NCI-H2107 treated with DMSO at 0.1 percent for 48 hours (cell line): ENCODE measurements around the gene LTA.
"Not testable (repeated sequence)": the region's sequence is repeated elsewhere in the genome, so short reads cannot be mapped to it uniquely, and the experiment has no call there.

Experiments used
- DNase-seq: peaks from one replicate; lab custom pipeline; 2025; ENCODE audit not compliant: unreplicated experiment; lab: John Stamatoyannopoulos, UW

LTA gene

GRCh38 chr6:31541658-31542521 is 30.2 kb upstream of the LTA start, which contains the start of gene DDX39B:
Gene DDX39B, minus strand, starts transcription at chr6:31542003. Its CDS starts 1,471 bp downstream, at chr6:31540532.
- peak; percentile 91 for DNase-seq

DNA sequence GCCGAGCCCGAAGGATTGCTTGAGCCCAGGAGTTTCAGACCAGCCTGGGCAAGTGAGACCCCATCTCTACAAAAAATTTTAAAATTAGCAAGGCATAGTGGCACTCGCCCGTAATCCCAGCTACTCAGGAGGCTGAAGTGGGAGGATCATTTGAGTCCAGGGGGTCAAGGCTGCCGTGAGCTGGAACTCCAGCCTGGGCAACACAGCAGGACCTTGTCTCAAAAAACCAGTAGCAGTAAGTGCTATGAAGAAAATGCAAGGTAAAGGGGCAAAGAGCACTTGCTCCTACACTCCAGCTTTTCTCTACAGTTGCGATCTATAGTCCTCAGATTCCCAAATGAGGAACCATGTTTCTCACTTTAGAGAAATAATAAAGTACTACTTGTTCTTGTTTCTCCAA is 28.4 kb upstream of the LTA start:
- DNase-seq = no peak

DNA sequence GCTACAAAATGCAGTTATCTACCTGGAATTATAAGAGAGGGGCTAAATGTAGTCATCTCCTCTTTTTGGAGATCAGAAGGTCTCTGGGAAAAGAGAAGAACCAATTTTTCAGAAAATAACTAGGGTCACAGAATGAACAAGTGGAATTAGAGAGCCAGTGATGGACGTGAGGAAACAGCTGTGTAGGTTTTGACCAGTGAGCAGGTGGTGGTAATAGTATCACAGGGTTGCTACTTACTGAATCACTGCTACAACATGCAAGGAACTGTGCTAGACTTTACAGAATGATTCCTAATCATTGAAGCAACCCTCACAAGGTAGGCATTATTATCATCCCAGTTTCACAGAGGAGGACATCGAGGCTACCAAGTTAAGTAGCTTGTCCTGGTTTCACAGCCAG is 27.4 kb upstream of the LTA start:
- DNase-seq = no peak

DNA sequence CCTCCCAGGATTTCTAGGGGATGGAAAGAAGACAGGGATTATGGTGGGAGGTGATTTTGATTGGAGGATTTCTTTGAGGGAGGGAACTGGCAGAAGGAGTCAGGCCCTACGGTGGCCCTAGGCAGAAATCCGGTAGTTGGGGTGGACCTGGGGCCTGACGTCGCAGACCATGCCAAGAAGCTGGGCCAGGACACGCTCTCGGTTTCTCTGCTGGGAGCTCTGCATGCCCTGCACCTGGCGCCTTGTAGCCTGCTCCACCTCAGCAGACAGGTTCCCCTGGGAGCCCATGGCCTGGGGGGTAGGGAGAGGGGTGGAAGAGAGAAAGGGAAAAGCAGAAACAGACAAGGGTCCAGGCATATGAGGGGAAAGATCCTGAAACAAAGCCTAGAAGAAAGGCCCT is 26.8 kb upstream of the LTA start:
- DNase-seq = no peak

DNA sequence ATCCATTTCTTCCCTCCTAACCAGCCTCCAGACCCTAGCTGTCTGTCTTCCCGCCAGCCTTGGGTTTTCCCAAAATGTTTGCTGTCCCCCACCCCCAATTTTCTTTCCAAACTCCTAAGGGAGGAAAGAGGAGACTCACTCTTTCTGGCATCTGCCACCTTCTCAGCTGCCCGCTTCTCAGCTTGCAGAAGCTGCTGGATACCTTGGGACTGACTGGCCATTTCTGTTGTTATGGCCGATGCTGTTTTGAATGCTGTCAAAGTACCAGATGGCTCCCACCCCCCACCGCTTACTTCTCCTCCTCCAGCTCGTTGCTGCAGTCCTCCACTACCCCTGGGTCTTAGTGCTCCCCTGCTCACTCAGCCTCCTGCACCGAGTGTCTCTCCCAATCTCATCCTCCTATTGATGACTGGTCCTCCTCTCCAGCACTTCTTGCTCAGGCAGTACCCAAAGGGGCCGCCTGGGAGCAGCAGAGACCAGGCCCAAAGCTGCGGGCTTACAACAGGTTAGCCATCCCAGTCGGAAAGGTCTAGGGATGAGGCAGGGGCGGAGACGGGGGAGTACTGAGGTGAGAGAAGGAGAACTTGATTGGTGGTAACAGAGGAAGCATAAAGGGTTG is 25.6 kb upstream of the LTA start, which contains the start of gene ATP6V1G2:
Gene ATP6V1G2 (minus strand): TSS at position 270 of the 619 bp plus-strand sequence. CDS start 49 bp downstream, at position 221.
- DNase-seq = peak; percentile 85

DNA sequence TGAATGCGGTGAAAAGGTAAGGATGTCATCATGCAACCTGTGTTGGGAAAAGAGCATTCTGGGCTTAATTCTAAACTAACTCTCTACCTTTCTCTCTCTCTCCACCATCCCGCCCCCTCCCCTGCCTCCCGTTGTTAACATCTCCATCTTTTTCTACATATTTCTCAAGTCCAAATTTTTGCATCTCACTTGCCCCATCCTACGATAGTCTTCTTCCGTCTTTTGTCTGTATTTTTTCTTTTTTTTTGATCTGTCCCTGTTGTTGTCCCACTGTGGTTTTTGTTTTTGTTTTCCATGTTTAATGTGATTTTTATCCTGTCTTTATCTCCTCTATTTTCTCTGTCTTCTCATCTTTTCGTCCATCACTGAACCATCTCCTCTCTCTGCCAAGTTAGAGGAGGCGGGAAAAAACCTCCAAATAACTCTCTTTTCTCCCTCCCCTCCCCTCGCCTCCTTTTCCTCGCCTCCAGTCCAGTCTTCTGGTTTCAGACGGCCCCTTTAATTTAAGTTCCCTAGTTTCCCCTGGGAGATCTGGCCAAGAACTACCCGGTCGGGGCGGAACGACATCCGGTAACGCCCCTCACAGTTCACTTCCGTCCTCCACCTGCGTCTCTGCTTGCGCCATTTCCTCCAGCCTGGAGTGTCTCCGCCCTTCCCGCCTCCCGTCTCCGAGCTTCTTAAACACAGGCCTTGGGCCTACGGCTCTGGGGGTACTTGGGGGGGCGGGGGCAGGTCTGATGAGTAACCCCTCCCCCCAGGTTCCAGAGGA is 24.9 kb upstream of the LTA start, which contains the start of gene NFKBIL1:
Gene NFKBIL1 (plus strand): TSS at position 651 of the 769 bp plus-strand sequence. CDS start 87 bp downstream, at position 738.
- DNase-seq = peak; percentile 80

DNA sequence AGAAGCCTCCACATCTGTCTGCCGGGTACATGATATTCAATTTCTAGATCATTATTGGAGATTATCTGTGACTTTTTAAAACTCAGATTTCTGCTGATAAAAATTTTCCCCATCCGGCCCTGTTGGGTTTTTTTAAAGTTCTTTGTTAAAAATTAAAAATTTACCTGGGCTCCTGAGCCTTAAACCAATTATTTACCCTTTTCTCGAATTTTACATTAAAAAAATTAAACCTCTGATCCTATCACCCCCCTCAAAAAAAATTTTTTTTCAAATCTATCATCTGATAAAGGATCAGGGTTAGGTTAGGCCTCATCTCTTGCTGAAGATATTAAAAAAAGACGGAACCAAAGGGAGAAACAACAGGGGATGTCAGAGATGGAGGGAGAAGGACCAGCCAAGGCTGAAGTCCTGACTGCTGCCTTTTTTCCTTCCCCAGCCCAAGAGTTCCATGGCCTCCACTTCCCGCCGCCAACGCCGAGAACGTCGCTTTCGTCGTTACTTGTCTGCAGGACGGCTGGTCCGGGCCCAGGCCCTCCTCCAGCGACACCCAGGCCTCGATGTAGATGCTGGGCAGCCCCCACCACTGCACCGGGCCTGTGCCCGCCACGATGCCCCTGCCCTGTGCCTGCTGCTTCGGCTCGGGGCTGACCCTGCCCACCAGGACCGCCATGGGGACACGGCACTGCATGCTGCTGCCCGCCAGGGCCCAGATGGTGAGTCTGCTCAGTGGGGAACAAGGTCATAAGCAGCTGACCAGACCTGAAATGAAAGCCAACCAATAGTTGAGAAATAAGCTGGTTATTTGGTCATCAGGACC is 24.2 kb upstream of the LTA start:
- no peak for DNase-seq

DNA sequence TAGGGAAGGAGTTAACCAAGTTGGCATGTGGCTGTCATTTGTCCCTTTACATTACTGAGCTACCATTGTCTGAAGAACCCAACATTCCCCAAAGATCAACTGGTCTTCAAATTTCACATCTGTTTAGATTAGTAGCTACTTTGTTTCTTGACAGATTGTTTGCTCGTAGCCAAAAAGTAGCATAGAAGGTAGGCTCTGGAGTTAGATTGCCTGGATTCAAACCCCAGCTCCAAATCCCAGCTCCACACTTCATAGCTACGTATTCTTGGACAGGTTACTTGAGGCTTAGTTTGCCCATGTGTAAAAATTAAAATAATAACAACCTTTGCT is 23.6 kb upstream of the LTA start:
- DNase-seq = no peak

DNA sequence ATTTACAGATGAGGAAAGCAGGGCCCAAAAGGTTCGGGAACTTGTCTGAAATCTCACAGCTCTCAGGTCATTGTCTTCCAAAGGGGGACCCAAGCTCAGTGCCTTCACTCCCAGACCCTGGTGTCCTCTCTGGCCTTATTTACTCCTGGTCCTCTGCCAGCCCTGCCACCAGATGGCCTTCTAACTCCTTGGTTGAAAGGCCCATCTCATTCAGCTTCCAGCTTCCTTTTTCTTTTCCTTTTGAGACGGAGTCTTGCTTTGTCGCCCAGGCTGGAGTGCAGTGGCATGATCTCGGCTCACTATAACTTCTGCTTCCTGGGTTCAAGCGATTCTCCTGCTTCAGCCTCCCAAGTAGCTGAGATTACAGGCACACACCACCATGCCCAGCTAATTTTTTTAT is 20.7 kb upstream of the LTA start:
- DNase-seq = not testable (repeated sequence)

GRCh38 chr6:31556307-31556706 is 15.8 kb upstream of the LTA start:
- no peak for DNase-seq

DNA sequence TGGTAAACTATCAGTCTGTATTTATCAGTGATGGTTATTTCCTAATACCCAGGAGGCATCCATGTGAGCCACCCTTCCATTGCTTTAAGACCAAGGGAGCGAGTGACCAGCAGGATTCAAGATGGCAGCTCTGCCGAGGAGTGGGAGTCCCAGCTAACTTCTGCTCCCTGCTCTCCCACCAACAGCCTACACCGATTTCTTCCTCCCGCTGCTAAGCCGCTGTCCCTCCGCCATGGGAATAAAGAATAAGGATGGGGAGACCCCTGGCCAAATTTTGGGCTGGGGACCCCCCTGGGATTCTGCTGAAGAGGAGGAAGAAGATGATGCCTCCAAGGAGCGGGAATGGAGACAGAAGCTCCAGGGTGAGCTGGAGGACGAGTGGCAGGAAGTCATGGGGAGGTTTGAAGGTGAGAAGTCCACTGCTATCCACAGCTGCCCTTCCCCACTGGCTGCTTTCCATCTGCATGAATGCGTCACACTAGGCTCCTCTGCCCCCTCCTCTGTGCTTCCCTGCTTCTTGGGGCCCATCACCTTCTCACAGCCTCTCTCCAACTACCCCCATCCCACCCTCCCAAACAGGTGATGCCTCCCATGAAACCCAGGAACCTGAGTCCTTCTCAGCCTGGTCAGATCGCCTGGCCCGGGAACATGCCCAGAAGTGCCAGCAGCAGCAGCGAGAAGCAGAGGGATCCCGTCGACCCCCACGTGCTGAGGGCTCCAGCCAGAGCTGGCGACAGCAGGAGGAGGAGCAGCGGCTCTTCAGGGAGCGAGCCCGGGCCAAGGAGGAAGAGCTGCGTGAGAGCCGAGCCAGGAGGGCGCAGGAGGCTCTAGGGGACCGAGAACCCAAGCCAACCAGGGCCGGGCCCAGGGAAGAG is 14.4 kb upstream of the LTA start:
- DNase-seq = no peak

DNA sequence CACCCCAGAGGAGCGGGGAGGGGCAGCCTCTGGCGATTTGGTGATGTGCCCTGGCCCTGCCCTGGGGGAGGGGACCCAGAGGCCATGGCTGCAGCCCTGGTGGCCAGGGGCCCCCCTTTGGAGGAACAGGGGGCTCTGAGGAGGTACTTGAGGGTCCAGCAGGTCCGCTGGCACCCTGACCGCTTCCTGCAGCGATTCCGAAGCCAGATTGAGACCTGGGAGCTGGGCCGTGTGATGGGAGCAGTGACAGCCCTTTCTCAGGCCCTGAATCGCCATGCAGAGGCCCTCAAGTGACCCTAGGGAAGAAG is 13.8 kb upstream of the LTA start:
- DNase-seq = no peak

GRCh38 chr6:31558631-31559500 is 13.2 kb upstream of the LTA start:
- DNase-seq = no peak

DNA sequence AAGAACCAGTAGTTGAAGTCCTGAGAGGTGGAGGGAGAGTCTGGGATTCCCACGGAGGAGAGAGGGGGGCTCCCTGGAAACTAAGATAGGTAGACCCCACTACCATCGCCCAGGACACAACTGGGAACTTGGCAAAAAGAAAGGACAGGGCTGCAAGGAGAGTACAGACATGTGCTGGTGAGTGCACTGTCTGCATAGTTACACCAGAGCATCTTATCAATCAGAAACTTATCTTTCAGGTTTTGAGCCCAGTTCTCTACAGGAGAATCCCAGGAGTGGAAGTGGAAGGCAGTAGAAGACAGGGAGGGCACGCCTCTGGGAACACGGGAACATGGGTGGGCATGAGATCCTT is 12.5 kb upstream of the LTA start:
- no peak for DNase-seq

DNA sequence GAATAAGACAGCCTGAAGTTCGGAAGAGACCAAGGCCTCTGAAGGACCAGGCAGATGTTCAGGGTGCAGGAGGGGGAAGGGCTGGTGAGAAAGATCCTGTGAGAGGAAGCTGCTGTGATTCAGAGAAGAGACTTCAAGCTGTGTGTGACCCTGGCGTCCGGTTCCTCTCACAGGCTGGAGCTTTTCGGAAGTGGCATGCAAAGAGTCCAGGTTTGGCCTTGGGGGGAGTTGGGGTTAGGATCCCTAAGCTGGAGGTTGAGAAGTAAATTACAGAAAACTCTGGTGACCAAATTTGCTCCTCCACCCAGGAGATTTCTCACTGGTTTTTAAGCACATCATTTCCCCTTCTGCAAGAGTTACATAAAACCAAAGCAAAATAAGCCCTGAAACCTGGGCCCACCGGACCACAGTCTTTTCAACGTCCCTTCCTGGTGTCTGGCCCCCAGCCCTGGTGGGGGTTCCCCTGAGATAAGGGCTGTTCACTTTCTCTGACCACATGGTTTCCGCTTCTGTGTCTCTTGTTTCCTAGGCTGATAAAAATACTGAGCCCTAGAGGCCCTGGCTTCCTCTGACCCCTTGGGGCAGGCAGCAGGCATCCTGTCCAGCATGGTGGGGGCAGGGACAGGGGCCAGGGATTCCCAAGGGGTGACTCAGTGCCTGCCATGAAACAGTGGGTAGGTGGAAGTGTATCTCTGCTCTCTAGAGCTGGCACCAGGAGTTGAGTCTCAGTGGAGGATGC is 12.0 kb upstream of the LTA start:
- no peak for DNase-seq

DNA sequence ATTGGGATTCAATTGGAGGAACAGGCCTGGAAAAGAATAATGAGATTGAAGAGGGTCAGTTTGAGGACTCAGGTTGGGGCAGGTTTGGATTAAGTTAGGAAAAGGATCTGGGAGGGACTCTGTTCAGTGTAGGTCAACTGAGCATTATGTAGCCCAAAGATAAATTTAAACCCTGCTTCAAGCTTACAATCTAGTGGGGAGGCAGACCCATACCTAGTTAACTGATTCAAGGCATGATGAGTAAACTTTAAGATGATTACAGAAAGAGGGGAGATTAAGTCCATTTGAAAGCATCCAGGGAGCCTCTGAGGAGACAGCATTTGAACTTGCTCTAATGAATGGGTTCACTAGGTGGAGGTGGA is 11.4 kb upstream of the LTA start:
- no peak for DNase-seq

DNA sequence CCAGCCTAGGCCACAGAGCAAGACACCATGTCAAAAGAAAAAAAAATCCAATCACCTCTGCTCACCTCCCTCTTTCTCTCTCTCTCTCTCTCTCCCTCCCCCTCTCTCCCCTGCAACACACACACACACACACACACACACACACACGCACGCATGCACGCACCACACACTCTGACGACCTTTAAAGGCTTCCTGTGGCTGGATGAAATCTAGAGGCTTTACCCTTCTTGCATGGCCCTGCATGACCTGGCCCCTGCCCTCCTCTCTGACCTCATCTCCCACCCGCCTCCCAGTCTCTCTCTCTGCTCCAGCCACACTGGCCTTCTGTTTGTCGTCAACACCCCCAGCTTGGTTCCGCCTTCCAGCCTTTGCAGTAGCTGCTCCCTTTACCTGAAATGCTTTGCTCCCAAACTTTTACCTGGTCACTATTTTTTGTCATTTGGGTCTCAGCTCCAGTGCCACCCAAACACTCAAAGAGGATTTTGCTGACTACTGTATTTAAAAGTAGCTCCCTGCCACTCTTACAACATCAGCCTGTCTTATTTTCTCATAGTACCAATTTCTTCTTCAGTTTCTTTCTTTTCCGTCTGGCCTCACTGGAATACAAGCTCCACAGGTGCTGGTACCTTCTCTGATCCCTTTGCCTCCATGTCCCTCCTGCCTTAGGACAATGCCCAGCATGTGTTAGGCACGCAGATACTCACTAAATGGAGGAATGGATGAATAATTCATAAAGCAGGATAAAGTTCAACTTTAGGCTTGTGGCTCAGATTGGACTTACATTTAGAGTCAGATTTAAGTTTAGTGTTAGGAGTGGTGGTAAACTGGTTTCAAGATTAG is 4.3 kb upstream of the LTA start:
- no peak for DNase-seq

GRCh38 chr6:31568537-31568961 is 3.5 kb upstream of the LTA start:
- no peak for DNase-seq
